ENCODE measurements around the gene TLE1.

TLE1 gene

DNA sequence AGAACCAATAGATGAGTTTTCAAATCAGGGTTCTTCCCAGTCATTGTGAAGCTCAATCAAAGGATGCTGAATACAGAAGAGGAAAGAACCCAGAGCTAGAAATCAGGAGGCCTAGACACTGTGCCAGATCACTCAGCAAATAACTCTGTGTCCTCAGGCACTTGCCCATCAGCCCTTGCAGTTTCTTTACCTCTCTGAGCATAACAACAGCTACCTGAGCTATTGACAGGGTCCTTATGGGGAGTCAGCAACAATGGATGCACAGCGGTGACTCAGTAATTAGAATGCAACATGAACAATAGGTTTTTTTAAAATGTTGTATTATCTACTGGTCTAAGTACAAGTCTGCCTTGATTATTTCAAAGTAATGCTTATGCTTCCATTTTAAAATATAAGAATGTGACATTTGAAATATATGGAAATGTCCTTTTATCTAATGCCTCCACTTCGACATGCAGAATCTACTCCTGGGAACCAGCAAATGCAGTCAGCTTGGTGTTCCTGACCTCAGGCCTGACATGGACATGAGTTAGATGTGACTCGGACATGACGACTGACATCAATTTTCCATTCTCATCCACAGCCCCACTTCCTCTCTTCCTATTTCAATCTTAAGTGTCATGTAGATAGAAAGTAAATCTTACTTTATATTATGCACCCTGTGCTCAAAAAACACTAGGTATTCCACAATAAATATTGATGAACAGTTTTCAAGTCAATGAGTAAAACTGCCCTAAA lies 155.0 kb downstream of the TLE1 start:
- Histone ChIP-seq H3K9ac (ENCODE audit: insufficient read length) (no peak overlapping the region), H3K9me3 (ENCODE audit: low read depth, low read length) (no peaks in the 10 kb centered on the region), H3K36me3 (ENCODE audit: insufficient read depth, low read length) (no peaks in the 10 kb centered on the region), H3K27ac (no peak overlapping the region), H3K4me3 (no peak overlapping the region)
- no peak for TF ChIP-seq FOXP2 (optimal IDR thresholded peaks at IDR 0.05; ENCODE audit: control extremely low read depth, extremely low read length, insufficient read depth)
- no peak for TF ChIP-seq EZH2 (IDR thresholded peaks at IDR 0.05)
- no peak for TF ChIP-seq POLR2AphosphoS5 (IDR thresholded peaks at IDR 0.05; ENCODE audit: borderline replicate concordance, low read depth, low read length)
- no peak for DNase-seq (ENCODE audit: low read depth, low spot score)
